ENCODE data around the gene NPHP1.

Gene NPHP1

DNA sequence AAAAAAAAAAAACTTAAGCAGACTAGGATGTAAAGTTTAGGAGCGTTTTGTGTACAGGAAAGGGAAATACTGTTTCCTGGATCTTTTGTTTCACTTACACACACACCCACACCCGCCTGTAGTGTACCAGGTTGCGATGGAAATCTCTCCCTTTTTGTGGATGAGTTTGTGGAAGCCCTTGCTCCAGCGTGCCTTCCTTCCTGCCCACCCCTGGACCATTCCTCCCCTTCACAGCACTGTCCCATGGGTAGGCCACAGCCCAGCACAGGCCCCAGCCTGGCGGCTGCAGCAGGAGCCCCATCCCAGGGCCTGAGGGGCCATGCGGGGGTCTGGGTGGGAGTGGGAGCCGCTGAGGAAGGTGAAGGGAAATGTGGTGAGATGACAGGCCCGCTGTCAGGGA is 104.3 kb downstream of the NPHP1 start:
- TF ChIP-seq GATA3 (IDR thresholded peaks at IDR 0.05; ENCODE audit: low read depth, low read length), result no peak
- TF ChIP-seq GATA2 (IDR thresholded peaks at IDR 0.05; ENCODE audit: low read depth, low read length), result no peak

DNA sequence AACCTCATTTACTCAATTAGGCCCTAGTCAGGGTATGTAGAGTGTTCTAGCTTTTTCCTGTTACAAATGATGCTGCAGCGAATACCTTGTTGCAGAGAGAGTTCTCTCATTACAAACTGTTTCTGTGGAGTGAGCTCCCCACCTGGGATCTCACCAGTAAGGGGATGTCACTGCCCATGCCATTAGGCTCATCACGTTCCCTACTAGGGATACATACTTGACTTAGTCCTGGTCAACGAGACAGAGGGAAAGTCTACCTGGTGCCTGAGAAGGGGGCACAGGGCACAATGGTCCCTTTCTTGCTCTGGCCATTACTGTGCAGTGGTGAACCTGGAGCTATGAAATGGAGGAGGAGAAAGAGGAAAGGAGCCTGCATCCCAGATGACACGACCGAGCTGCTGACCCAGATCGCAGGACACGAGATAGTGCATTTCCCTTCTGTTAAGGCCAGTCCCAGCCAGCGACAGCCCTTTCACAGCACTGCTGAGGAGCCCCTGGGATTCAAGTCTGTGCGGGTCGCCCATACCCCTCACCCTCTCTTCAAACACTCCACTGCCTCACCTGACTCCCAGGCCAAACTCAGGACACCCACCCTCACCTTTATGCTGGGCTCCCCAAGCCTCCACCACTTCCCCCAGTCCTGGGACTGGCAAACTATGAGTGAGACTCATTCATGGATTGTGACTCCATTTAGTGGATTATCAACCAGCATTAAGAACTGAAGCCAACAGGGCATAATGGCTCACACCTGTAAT is 105.2 kb downstream of the NPHP1 start:
- no peak for TF ChIP-seq GATA3 (IDR thresholded peaks at IDR 0.05; ENCODE audit: low read depth, low read length)
- TF ChIP-seq GATA2 (IDR thresholded peaks at IDR 0.05; ENCODE audit: low read depth, low read length), result no peak

DNA sequence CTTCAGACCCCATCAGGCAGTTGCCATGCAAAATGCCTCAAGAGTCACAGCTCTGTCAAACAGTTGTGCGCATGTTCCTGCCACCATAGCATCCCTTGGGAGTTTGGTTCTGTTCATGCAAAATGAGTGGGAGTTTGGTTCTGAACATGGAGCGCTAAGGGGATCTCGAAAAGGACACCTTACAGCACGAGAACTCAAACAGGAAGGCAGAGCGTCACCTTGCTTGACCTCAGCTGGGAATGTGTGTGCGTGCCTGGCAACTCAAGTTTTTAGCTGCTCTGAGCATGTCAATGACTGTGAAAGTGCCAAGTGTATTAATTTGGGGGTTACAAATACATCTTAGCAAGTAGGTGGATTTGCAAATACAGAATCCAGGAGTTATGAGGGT is 105.8 kb downstream of the NPHP1 start:
- TF ChIP-seq GATA2 (IDR thresholded peaks at IDR 0.05; ENCODE audit: low read depth, low read length), result no peak
- TF ChIP-seq GATA3 (IDR thresholded peaks at IDR 0.05; ENCODE audit: low read depth, low read length), result no peak

DNA sequence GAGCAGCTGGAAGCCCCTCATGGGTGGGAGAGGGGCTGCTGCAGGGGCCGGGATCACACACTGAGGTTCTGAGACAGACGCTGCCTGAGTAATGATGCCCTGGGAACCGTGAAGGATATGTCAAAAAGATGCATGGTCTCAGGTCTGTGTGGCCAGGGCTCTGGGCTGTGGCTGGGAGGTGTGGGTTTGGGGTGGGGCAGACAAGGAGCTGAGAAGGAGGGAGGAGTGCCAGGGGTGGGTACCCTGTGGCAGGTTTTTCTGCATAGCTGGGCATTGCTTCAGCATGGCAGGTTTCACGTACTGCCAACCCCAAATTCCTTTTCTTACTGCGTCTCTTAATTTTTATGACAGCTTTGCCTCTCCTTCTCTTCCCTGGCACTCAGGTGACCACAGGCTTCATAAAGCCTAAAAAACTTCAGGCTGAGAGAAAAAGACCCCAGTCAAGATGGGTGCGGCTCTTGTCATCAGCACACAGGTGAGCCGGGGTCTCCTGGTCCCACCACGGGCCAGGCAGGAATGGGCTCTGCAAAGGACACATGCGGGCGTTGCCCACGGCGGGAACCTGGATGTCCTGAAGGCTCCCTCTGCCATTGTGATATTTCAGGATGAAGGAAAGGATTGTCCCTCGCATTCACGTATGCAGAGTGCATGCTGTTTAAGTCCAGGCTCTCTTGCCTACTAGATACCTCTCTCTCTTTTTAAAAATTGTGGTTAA is 107.2 kb downstream of the NPHP1 start:
- no peak for TF ChIP-seq GATA3 (IDR thresholded peaks at IDR 0.05; ENCODE audit: low read depth, low read length)
- TF ChIP-seq GATA2 (IDR thresholded peaks at IDR 0.05; ENCODE audit: low read depth, low read length), result no peak

DNA sequence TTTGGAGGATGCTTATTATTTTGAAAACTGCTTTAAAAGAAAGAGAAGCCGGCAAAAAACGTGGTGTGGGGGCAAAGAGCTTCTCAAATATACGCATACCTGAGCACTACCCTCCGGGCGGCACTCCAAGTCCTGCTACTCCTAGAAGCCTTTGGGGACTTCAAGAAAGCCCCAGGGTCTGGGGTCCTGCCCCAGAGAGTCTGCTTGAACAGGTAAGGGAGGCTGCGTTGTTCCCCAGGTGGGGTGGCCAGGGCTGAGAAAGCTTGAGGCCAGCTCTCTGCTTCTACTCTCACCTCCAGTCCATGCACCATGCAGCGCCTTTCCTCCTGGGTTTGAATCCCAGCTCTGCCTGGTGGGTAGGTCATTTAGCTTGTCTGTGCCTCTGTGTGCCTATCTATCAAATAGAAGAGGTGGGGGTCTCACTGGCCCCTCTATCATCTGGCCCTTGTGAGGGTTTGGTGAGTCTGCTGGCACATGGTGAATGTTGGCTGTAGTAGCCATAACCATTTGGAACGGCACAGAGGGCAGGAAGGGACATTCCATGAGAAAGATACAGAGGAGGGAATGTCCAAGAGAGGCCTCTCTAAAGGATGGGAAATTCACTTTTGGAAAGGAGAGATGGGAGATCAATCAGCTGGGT is 108.7 kb downstream of the NPHP1 start:
- TF ChIP-seq GATA2 (IDR thresholded peaks at IDR 0.05; ENCODE audit: low read depth, low read length), result no peak
- no peak for TF ChIP-seq GATA3 (IDR thresholded peaks at IDR 0.05; ENCODE audit: low read depth, low read length)
